ENCODE data around the gene URGCP. TPM values are rescaled to one million over a fixed set of nuclear protein-coding genes. Genes with fewer than 3 reads are reported as not detected.

URGCP gene
- polyA plus RNA-seq, 1 of the 3 experiments (the other 2 are of a cell fraction), result 22.9 TPM

- no peaks in the 10 kb centered on the region for H3F3A ChIP-seq (replicated peaks; ENCODE audit: insufficient read depth)
- H3K27ac ChIP-seq (ENCODE audit: low read depth in 2 of 2, low read length in 1 of 2), result no peak overlapping the region
- no peak for DNase-seq
- POLR2A ChIA-PET, result no interaction called here
- H3K4me2 ChIP-seq, result no peak overlapping the region
- H3K27me3 ChIP-seq (ENCODE audit: insufficient read depth), result no peaks in the 10 kb centered on the region
- no peak overlapping the region for H2AFZ ChIP-seq (ENCODE audit: low read depth)
- H3K4me1 ChIP-seq (ENCODE audit: control insufficient read depth in 1 of 2, insufficient read depth in 2 of 2, low read depth in 1 of 2, low read length in 1 of 2), result peaks cover 0 to 6% of the 10 kb centered on the region in 2 experiments; a peak in 1 of 4 replicates
- no peaks in the 10 kb centered on the region for H3K79me2 ChIP-seq (ENCODE audit: insufficient read depth)
- no peaks in the 10 kb centered on the region for H3K36me3 ChIP-seq (replicated peaks in 1 of 2; ENCODE audit: control insufficient read depth in 1 of 2, insufficient read depth in 2 of 2, low read length in 1 of 2)
- H3K9ac ChIP-seq, result no peak overlapping the region
- H3K9me2 ChIP-seq, result no peaks in the 10 kb centered on the region
- CTCF ChIA-PET, result interaction anchor here (1.0 to 5.9 kb wide), 5 partner anchors 7 to 389 kb away, joined by 3 to 83 read pairs (median 9); partner anchors contain the start of gene STK17A
- no peak for TF ChIP-seq FOSL2 (IDR thresholded peaks at IDR 0.05; ENCODE audit: borderline replicate concordance, low read depth)
- TF ChIP-seq ELF1 (IDR thresholded peaks at IDR 0.05), result no peak
- no peak for TF ChIP-seq TCF12 (IDR thresholded peaks at IDR 0.05)
- TF ChIP-seq YY1 (IDR thresholded peaks at IDR 0.05; ENCODE audit: low read depth), result no peak
- no peak for TF ChIP-seq CHD2 (IDR thresholded peaks at IDR 0.05; ENCODE audit: low read length, partially characterized antibody)
- no peaks in the 10 kb centered on the region for H4K20me1 ChIP-seq (ENCODE audit: insufficient read depth)
- H3K4me3 ChIP-seq (ENCODE audit: low read depth in 2 of 2, low read length in 1 of 2), result no peak overlapping the region
- H3K9me3 ChIP-seq, result no peaks in the 10 kb centered on the region
- WGBS (ENCODE audit: low lambda C conversion rate), result 52% methylated on average over 2 of the region's 2 CpGs
Observed at GRCh38 chr7:43844662-43845061, 61.7 kb downstream of the URGCP start.

GRCh38 chr7:43844257-43844656 is 62.1 kb downstream of the URGCP start:
- Histone ChIP-seq H3K9ac (no peak overlapping the region), H3K9me2 (no peaks in the 10 kb centered on the region), H3K27ac (ENCODE audit: low read depth in 2 of 2, low read length in 1 of 2) (no peak overlapping the region), H4K20me1 (ENCODE audit: insufficient read depth) (no peaks in the 10 kb centered on the region), H3K4me3 (ENCODE audit: low read depth in 2 of 2, low read length in 1 of 2) (no peak overlapping the region), H2AFZ (ENCODE audit: low read depth) (no peak overlapping the region), H3F3A (replicated peaks; ENCODE audit: insufficient read depth) (no peaks in the 10 kb centered on the region), H3K27me3 (ENCODE audit: insufficient read depth) (no peaks in the 10 kb centered on the region), H3K36me3 (replicated peaks in 1 of 2; ENCODE audit: control insufficient read depth in 1 of 2, insufficient read depth in 2 of 2, low read length in 1 of 2) (no peaks in the 10 kb centered on the region), H3K4me1 (ENCODE audit: control insufficient read depth in 1 of 2, insufficient read depth in 2 of 2, low read depth in 1 of 2, low read length in 1 of 2) (peaks cover 0 to 6% of the 10 kb centered on the region in 2 experiments; a peak in 1 of 4 replicates), H3K9me3 (no peaks in the 10 kb centered on the region), H3K4me2 (no peak overlapping the region), H3K79me2 (ENCODE audit: insufficient read depth) (no peaks in the 10 kb centered on the region)
- no peak for DNase-seq
- ChIA-PET POLR2A (no interaction called here), CTCF (interaction anchor here (1.0 to 4.0 kb wide), 6 partner anchors 8 to 389 kb away, joined by 3 to 27 read pairs (median 4); partner anchors contain the start of gene STK17A)
- TF ChIP-seq GABPA (IDR thresholded peaks at IDR 0.05; ENCODE audit: low read depth) (no peak), REST (IDR thresholded peaks at IDR 0.05; ENCODE audit: low read depth, low read length) (no peak), MXI1 (IDR thresholded peaks at IDR 0.05; ENCODE audit: low read depth, low read length) (no peak), USF1 (IDR thresholded peaks at IDR 0.05; ENCODE audit: borderline replicate concordance, low read depth) (no peak), NRF1 (IDR thresholded peaks at IDR 0.05; ENCODE audit: low read depth, low read length) (no peak), IRF3 (IDR thresholded peaks at IDR 0.05; ENCODE audit: low read depth, low read length) (no peak), RFX5 (IDR thresholded peaks at IDR 0.05; ENCODE audit: low read length) (no peak), JUND (IDR thresholded peaks at IDR 0.05) (no peak), YY1 (IDR thresholded peaks at IDR 0.05; ENCODE audit: low read depth) (no peak), ZBTB33 (IDR thresholded peaks at IDR 0.05; ENCODE audit: borderline replicate concordance, low read depth) (no peak), FOXJ3 (CRISPR knock-in tag; IDR thresholded peaks at IDR 0.05) (no peak), TEAD4 (IDR thresholded peaks at IDR 0.05; ENCODE audit: borderline replicate concordance, insufficient read depth) (no peak), RAD21 (IDR thresholded peaks at IDR 0.05; ENCODE audit: low read length) (no peak), EZH2phosphoT487 (IDR thresholded peaks at IDR 0.05; ENCODE audit: borderline replicate concordance, low read depth) (no peak)
- 58% methylated on average over 2 of the region's 2 CpGs for WGBS (ENCODE audit: low lambda C conversion rate)

All from SK-N-SH (cell line).